Measurements from ENCODE around the gene ATP9B.

GRCh38 chr18:79071503-79072210 is 2.5 kb downstream of the ATP9B start:
- TF ChIP-seq, protein P1, sequence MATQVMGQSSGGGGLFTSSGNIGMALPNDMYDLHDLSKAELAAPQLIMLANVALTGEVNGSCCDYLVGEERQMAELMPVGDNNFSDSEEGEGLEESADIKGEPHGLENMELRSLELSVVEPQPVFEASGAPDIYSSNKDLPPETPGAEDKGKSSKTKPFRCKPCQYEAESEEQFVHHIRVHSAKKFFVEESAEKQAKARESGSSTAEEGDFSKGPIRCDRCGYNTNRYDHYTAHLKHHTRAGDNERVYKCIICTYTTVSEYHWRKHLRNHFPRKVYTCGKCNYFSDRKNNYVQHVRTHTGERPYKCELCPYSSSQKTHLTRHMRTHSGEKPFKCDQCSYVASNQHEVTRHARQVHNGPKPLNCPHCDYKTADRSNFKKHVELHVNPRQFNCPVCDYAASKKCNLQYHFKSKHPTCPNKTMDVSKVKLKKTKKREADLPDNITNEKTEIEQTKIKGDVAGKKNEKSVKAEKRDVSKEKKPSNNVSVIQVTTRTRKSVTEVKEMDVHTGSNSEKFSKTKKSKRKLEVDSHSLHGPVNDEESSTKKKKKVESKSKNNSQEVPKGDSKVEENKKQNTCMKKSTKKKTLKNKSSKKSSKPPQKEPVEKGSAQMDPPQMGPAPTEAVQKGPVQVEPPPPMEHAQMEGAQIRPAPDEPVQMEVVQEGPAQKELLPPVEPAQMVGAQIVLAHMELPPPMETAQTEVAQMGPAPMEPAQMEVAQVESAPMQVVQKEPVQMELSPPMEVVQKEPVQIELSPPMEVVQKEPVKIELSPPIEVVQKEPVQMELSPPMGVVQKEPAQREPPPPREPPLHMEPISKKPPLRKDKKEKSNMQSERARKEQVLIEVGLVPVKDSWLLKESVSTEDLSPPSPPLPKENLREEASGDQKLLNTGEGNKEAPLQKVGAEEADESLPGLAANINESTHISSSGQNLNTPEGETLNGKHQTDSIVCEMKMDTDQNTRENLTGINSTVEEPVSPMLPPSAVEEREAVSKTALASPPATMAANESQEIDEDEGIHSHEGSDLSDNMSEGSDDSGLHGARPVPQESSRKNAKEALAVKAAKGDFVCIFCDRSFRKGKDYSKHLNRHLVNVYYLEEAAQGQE (IDR thresholded peaks at IDR 0.05; ENCODE audit: insufficient read depth in 1 of 2, low read depth in 2 of 2, low read length in 2 of 2), result no peak
- TF ChIP-seq TAF1 (IDR thresholded peaks at IDR 0.05; ENCODE audit: borderline replicate concordance, insufficient read depth, low read length) (no peak), POLR2AphosphoS5 (IDR thresholded peaks at IDR 0.05; ENCODE audit: low read depth, low read length) (no peak), SIN3A (IDR thresholded peaks at IDR 0.05; ENCODE audit: borderline replicate concordance, insufficient read depth, low read length) (no peak), FOXP2 (optimal IDR thresholded peaks at IDR 0.05; ENCODE audit: borderline replicate concordance, extremely low read depth, extremely low read length, insufficient read depth) (no peak)
